Measurements from ENCODE around the gene TNFRSF13B.

The TNFRSF13B gene

GRCh38 chr17:16947470-16947869 lies 24.4 kb downstream of the TNFRSF13B start:
- Histone ChIP-seq H3K4me1 (ENCODE audit: low read depth, poor library complexity, severe bottlenecking) (peaks cover 41% of the 10 kb centered on the region), H3K9ac (no peak overlapping the region), H3K4me2 (peak overlapping the region; percentile 73), H3K27me3 (ENCODE audit: insufficient read depth, low read depth) (no peaks in the 10 kb centered on the region), H3K4me3 (IDR thresholded peaks at IDR 0.05; ENCODE audit: insufficient read depth, low read depth, low read length) (no peak overlapping the region), H4K20me1 (ENCODE audit: insufficient read depth) (no peaks in the 10 kb centered on the region), H2AFZ (ENCODE audit: low read depth) (no peak overlapping the region), H3K36me3 (ENCODE audit: insufficient read depth) (no peaks in the 10 kb centered on the region; the same call in 1 of the 2 replicates), H3K79me2 (ENCODE audit: insufficient read depth, low read depth) (0 out of 2 replicates have a peak, but pooled peaks cover 6% of the 10 kb centered on the region), H3K27ac (peak overlapping the region; percentile 39; the same call in 1 of the 2 replicates)
- no peak for TF ChIP-seq CTCF (conservative IDR thresholded peaks at IDR 0.05; ENCODE audit: low read depth, low read length)

GRCh38 chr17:16945663-16946218 lies 26.2 kb downstream of the TNFRSF13B start:
- Histone ChIP-seq H3K4me1 (ENCODE audit: low read depth, poor library complexity, severe bottlenecking) (peaks cover 41% of the 10 kb centered on the region), H3K4me2 (no peak overlapping the region), H3K36me3 (ENCODE audit: insufficient read depth) (no peaks in the 10 kb centered on the region; the same call in 1 of the 2 replicates), H3K27ac (no peak overlapping the region), H3K4me3 (IDR thresholded peaks at IDR 0.05; ENCODE audit: insufficient read depth, low read depth, low read length) (no peak overlapping the region), H2AFZ (ENCODE audit: low read depth) (no peak overlapping the region), H4K20me1 (ENCODE audit: insufficient read depth) (no peaks in the 10 kb centered on the region), H3K9ac (no peak overlapping the region), H3K27me3 (ENCODE audit: insufficient read depth, low read depth) (no peaks in the 10 kb centered on the region), H3K79me2 (ENCODE audit: insufficient read depth, low read depth) (0 out of 2 replicates have a peak, but pooled peaks cover 6% of the 10 kb centered on the region)
- no peak for TF ChIP-seq CTCF (conservative IDR thresholded peaks at IDR 0.05; ENCODE audit: low read depth, low read length)

- Histone ChIP-seq H4K20me1 (ENCODE audit: insufficient read depth) (no peaks in the 10 kb centered on the region), H3K4me1 (ENCODE audit: low read depth, poor library complexity, severe bottlenecking) (peaks cover 41% of the 10 kb centered on the region), H3K9ac (no peak overlapping the region), H3K79me2 (ENCODE audit: insufficient read depth, low read depth) (0 out of 2 replicates have a peak, but pooled peaks cover 6% of the 10 kb centered on the region), H3K27me3 (ENCODE audit: insufficient read depth, low read depth) (no peaks in the 10 kb centered on the region), H3K4me2 (no peak overlapping the region), H3K27ac (no peak overlapping the region), H3K4me3 (IDR thresholded peaks at IDR 0.05; ENCODE audit: insufficient read depth, low read depth, low read length) (no peak overlapping the region), H2AFZ (ENCODE audit: low read depth) (no peak overlapping the region), H3K36me3 (ENCODE audit: insufficient read depth) (no peaks in the 10 kb centered on the region; the same call in 1 of the 2 replicates)
- no peak for TF ChIP-seq CTCF (conservative IDR thresholded peaks at IDR 0.05; ENCODE audit: low read depth, low read length)
These were observed 26.8 kb downstream of the TNFRSF13B start for GRCh38 chr17:16945136-16945482.

DNA sequence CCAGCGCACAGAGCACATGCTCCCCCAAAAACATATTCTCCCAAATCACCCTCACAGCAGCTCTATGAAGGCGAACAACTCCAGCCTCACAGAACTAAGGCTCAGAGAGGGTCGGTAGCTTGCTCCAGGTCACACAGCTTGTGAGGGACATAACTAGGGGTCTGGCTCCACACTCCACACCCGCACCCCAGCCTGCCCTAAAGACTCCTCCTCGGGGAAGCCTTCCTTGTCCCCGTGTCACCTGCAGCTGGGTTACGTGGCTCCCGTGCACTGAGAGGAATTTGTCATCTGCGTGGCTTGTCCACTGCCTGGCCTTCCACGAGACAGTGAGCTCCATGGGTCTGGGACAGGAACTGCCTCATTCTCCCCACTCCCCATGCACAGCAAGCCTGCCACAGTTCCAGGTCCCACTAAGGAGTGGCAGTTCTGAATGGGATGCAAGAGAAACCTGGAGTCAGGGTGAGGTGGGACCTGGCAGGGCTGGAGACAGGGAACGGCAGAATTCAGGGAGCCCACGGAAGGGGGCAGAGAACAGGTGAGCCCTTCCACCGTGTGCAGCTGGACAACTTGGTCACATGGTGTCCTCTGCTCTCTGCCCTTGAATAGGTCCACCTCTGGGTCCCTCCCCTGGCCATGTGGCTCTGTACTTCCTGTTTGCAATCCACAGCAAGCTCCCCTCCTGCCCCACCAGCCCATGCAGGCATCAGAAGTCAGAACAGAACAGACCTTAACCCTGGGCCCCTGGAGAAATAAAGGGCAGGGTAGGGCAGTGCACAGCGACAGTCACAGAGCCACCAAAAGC lies 27.4 kb downstream of the TNFRSF13B start:
- Histone ChIP-seq H3K4me3 (IDR thresholded peaks at IDR 0.05; ENCODE audit: insufficient read depth, low read depth, low read length) (no peak overlapping the region), H3K27me3 (ENCODE audit: insufficient read depth, low read depth) (no peaks in the 10 kb centered on the region), H3K4me2 (no peak overlapping the region), H3K9ac (no peak overlapping the region), H3K27ac (no peak overlapping the region), H4K20me1 (ENCODE audit: insufficient read depth) (no peaks in the 10 kb centered on the region), H3K36me3 (ENCODE audit: insufficient read depth) (no peaks in the 10 kb centered on the region; the same call in 1 of the 2 replicates), H3K79me2 (ENCODE audit: insufficient read depth, low read depth) (0 out of 2 replicates have a peak, but pooled peaks cover 6% of the 10 kb centered on the region), H2AFZ (ENCODE audit: low read depth) (no peak overlapping the region), H3K4me1 (ENCODE audit: low read depth, poor library complexity, severe bottlenecking) (peaks cover 41% of the 10 kb centered on the region)
- no peak for TF ChIP-seq CTCF (conservative IDR thresholded peaks at IDR 0.05; ENCODE audit: low read depth, low read length)
